Measurements from ENCODE around the gene ENTPD7. TPM values are rescaled to one million over a fixed set of nuclear protein-coding genes. Genes with fewer than 3 reads are reported as not detected.

Gene ENTPD7
- total RNA-seq, 1 experiment from 2014 or later: 11.4 TPM

DNA sequence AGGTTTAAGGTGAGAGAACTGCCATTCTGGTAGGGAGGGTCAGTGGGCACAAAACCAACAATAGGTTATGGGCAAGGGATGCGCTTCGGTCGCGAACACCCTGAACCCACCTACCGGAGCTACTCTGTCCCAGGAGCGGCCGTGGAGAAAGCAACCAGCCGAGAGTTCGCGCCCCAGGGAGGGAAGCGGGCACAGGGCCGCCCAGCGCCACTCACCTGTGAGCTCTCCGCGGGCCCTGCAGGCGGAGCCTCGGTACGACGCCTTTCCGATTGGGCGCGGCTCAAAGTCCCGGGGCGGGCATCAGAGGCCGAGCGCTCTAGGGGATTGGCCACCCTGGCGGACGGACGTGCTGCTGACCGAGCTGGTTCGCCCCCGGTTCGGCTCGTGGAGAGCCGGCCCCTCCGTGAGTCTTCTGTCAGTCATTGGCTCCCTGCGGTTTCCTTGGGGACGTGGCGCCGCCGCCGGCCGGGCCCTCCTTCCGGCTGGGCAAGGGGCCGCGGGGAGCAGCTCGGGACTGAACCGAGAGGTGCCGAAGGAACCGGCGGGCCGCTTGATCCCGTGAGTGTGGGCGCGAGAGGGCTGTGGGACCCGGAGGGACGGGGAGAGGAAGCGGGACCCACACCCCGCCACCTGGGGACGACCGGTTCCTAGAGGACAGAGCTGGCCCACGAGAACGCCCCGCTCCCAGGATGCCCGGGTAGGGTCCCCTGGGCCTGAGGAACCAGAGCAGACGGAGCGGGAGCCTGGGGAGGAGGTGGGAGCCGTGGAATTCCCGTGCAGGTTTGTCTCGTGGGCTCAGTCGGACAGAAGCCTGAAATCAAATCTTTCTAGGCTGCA lies at the start of gene ENTPD7 (continued):
- no peak for TF ChIP-seq CBFB (CRISPR knock-in tag; IDR thresholded peaks at IDR 0.05; ENCODE audit: low read depth)
- TF ChIP-seq, protein P1, sequence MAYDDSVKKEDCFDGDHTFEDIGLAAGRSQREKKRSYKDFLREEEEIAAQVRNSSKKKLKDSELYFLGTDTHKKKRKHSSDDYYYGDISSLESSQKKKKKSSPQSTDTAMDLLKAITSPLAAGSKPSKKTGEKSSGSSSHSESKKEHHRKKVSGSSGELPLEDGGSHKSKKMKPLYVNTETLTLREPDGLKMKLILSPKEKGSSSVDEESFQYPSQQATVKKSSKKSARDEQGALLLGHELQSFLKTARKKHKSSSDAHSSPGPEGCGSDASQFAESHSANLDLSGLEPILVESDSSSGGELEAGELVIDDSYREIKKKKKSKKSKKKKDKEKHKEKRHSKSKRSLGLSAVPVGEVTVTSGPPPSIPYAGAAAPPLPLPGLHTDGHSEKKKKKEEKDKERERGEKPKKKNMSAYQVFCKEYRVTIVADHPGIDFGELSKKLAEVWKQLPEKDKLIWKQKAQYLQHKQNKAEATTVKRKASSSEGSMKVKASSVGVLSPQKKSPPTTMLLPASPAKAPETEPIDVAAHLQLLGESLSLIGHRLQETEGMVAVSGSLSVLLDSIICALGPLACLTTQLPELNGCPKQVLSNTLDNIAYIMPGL (CRISPR knock-in tag; IDR thresholded peaks at IDR 0.05): peak; percentile 33; the same call in 1 of the 2 replicates
- TF ChIP-seq, protein P2, sequence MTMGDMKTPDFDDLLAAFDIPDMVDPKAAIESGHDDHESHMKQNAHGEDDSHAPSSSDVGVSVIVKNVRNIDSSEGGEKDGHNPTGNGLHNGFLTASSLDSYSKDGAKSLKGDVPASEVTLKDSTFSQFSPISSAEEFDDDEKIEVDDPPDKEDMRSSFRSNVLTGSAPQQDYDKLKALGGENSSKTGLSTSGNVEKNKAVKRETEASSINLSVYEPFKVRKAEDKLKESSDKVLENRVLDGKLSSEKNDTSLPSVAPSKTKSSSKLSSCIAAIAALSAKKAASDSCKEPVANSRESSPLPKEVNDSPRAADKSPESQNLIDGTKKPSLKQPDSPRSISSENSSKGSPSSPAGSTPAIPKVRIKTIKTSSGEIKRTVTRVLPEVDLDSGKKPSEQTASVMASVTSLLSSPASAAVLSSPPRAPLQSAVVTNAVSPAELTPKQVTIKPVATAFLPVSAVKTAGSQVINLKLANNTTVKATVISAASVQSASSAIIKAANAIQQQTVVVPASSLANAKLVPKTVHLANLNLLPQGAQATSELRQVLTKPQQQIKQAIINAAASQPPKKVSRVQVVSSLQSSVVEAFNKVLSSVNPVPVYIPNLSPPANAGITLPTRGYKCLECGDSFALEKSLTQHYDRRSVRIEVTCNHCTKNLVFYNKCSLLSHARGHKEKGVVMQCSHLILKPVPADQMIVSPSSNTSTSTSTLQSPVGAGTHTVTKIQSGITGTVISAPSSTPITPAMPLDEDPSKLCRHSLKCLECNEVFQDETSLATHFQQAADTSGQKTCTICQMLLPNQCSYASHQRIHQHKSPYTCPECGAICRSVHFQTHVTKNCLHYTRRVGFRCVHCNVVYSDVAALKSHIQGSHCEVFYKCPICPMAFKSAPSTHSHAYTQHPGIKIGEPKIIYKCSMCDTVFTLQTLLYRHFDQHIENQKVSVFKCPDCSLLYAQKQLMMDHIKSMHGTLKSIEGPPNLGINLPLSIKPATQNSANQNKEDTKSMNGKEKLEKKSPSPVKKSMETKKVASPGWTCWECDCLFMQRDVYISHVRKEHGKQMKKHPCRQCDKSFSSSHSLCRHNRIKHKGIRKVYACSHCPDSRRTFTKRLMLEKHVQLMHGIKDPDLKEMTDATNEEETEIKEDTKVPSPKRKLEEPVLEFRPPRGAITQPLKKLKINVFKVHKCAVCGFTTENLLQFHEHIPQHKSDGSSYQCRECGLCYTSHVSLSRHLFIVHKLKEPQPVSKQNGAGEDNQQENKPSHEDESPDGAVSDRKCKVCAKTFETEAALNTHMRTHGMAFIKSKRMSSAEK (CRISPR knock-in tag; IDR thresholded peaks at IDR 0.05; ENCODE audit: borderline replicate concordance): no peak
- no peak; the same call in 1 of the 2 replicates for TF ChIP-seq ZNF121 (CRISPR knock-in tag; IDR thresholded peaks at IDR 0.05)
- TF ChIP-seq ESRRA (CRISPR knock-in tag; IDR thresholded peaks at IDR 0.05; ENCODE audit: borderline replicate concordance): no peak
- TF ChIP-seq, protein P3, sequence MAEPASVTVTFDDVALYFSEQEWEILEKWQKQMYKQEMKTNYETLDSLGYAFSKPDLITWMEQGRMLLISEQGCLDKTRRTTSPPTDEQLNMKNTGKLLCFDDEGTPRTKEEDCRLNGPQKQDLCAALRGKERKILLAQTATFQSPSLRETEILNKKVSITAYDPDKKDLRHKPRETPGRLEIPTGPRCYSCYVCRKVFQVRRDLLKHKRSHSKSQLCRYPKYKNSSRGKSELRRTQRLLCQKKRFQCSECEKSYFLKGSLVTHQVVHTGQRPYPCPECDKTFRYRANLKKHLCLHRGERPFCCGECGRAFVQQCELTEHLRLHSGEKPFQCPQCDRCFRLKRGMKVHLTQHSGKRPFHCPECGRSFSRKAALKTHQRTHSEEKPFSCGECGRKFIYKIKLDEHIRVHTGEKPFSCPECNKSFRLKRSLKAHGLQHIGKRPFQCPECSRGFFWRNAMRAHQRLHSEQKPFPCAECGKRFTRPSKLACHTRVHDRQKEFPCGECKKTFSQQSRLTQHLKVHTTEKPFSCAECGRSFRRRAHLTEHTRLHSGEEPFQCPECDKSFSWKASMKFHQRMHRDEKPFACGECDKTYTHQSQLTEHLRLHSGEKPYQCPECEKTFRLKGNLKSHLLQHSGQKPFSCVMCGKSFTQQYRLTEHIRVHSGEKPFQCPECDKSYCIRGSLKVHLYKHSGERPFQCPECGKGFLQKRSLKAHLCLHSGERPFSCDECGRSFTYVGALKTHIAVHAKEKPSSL (CRISPR knock-in tag; conservative IDR thresholded peaks at IDR 0.05): no peak
- TF ChIP-seq, protein P4, sequence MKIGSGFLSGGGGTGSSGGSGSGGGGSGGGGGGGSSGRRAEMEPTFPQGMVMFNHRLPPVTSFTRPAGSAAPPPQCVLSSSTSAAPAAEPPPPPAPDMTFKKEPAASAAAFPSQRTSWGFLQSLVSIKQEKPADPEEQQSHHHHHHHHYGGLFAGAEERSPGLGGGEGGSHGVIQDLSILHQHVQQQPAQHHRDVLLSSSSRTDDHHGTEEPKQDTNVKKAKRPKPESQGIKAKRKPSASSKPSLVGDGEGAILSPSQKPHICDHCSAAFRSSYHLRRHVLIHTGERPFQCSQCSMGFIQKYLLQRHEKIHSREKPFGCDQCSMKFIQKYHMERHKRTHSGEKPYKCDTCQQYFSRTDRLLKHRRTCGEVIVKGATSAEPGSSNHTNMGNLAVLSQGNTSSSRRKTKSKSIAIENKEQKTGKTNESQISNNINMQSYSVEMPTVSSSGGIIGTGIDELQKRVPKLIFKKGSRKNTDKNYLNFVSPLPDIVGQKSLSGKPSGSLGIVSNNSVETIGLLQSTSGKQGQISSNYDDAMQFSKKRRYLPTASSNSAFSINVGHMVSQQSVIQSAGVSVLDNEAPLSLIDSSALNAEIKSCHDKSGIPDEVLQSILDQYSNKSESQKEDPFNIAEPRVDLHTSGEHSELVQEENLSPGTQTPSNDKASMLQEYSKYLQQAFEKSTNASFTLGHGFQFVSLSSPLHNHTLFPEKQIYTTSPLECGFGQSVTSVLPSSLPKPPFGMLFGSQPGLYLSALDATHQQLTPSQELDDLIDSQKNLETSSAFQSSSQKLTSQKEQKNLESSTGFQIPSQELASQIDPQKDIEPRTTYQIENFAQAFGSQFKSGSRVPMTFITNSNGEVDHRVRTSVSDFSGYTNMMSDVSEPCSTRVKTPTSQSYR (CRISPR knock-in tag; IDR thresholded peaks at IDR 0.05): no peak
- TF ChIP-seq, protein P5, sequence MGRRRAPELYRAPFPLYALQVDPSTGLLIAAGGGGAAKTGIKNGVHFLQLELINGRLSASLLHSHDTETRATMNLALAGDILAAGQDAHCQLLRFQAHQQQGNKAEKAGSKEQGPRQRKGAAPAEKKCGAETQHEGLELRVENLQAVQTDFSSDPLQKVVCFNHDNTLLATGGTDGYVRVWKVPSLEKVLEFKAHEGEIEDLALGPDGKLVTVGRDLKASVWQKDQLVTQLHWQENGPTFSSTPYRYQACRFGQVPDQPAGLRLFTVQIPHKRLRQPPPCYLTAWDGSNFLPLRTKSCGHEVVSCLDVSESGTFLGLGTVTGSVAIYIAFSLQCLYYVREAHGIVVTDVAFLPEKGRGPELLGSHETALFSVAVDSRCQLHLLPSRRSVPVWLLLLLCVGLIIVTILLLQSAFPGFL (CRISPR knock-in tag; IDR thresholded peaks at IDR 0.05; ENCODE audit: borderline replicate concordance): no peak
- no peak for TF ChIP-seq JAZF1 (CRISPR knock-in tag; IDR thresholded peaks at IDR 0.05)
- TF ChIP-seq, protein P6, sequence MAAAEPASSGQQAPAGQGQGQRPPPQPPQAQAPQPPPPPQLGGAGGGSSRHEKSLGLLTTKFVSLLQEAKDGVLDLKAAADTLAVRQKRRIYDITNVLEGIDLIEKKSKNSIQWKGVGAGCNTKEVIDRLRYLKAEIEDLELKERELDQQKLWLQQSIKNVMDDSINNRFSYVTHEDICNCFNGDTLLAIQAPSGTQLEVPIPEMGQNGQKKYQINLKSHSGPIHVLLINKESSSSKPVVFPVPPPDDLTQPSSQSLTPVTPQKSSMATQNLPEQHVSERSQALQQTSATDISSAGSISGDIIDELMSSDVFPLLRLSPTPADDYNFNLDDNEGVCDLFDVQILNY (CRISPR knock-in tag; IDR thresholded peaks at IDR 0.05): peak; percentile 32; the same call in 1 of the 2 replicates
- TF ChIP-seq NR2C2 (CRISPR knock-in tag; IDR thresholded peaks at IDR 0.05): no peak
- TF ChIP-seq, protein P7, sequence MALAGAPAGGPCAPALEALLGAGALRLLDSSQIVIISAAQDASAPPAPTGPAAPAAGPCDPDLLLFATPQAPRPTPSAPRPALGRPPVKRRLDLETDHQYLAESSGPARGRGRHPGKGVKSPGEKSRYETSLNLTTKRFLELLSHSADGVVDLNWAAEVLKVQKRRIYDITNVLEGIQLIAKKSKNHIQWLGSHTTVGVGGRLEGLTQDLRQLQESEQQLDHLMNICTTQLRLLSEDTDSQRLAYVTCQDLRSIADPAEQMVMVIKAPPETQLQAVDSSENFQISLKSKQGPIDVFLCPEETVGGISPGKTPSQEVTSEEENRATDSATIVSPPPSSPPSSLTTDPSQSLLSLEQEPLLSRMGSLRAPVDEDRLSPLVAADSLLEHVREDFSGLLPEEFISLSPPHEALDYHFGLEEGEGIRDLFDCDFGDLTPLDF (CRISPR knock-in tag; IDR thresholded peaks at IDR 0.05): no peak
- 0 out of 2 replicates have a peak, but pooled peaks have one; percentile 28 for TF ChIP-seq GABPB1 (CRISPR knock-in tag; IDR thresholded peaks at IDR 0.05)
- TF ChIP-seq ZNF317 (CRISPR knock-in tag; IDR thresholded peaks at IDR 0.05; ENCODE audit: borderline replicate concordance, low read depth): no peak
- TF ChIP-seq ZBTB21 (CRISPR knock-in tag; IDR thresholded peaks at IDR 0.05; ENCODE audit: borderline replicate concordance): no peak
- TF ChIP-seq NFYB (CRISPR knock-in tag; conservative IDR thresholded peaks at IDR 0.05; ENCODE audit: low read depth): peak; percentile 69
- no peak; the same call in 1 of the 2 replicates for TF ChIP-seq TEAD1 (CRISPR knock-in tag; IDR thresholded peaks at IDR 0.05)
- no peak for TF ChIP-seq NR1H2 (CRISPR knock-in tag; IDR thresholded peaks at IDR 0.05)
- TF ChIP-seq, protein P8, sequence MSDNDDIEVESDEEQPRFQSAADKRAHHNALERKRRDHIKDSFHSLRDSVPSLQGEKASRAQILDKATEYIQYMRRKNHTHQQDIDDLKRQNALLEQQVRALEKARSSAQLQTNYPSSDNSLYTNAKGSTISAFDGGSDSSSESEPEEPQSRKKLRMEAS (CRISPR knock-in tag; IDR thresholded peaks at IDR 0.05): no peak
- no peak; the same call in 1 of the 2 replicates for TF ChIP-seq ETV6 (CRISPR knock-in tag; IDR thresholded peaks at IDR 0.05)
- no peak for TF ChIP-seq OVOL2 (CRISPR knock-in tag; IDR thresholded peaks at IDR 0.05; ENCODE audit: borderline replicate concordance)
